ENCODE data around the gene HERC2. TPM values are rescaled to one million over a fixed set of nuclear protein-coding genes. Genes with fewer than 3 reads are reported as not detected.
"Not testable (repeated sequence)": the region's sequence is repeated elsewhere in the genome, so short reads cannot be mapped to it uniquely, and the experiment has no call there.

The HERC2 gene
- total RNA-seq, 4 donors from 2014 or later: 74.1 to 106 (median 88.7) TPM

DNA sequence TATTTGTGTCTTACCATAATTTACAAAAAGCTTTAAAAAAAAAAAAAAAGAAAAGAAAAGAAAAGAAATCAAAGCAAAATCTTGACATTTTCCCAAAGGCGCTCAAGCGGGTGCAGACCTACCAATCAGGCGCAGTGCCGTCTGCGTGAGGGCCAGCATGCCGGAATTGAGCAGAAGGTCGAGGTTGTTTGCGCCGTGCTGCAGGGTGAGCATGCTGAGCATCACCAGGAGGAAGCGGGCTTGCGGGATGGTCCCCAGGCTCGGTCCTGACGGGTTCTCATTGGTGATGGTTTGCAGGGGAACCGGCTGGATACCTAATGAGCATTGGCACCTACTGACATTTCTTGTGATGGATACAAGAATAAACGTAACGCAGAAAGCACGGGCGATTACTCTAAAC, 93.9 kb downstream of the HERC2 start:
- TF ChIP-seq EP300 (IDR thresholded peaks at IDR 0.05): no peak
- no peak for TF ChIP-seq POLR2A (IDR thresholded peaks at IDR 0.05)
- no peak for TF ChIP-seq CTCF (IDR thresholded peaks at IDR 0.05)
- Histone ChIP-seq H3K27me3 (no peaks in the 10 kb centered on the region), H3K27ac (no peak overlapping the region), H3K9me3 (no peaks in the 10 kb centered on the region), H3K4me1 (no peaks in the 10 kb centered on the region), H3K36me3 (peaks cover 0 to 60% (median 8%) of the 10 kb centered on the region in 3 donors), H3K4me3 (no peak overlapping the region)
- 95 to 98% methylated on average over 18 of the region's 18 CpGs for WGBS, 2 donors
- DNase-seq (ENCODE audit: low spot score in 2 of 2): no peak

GRCh38 chr15:28227303-28227702, 94.7 kb downstream of the HERC2 start:
- not testable (repeated sequence) for H3K4me3 ChIP-seq; DNase-seq (ENCODE audit: low spot score in 2 of 2); H3K9me3 ChIP-seq; H3K4me1 ChIP-seq; H3K27me3 ChIP-seq; H3K27ac ChIP-seq
- peak in 1 of 5 experiments; percentile 25 for TF ChIP-seq CTCF (IDR thresholded peaks at IDR 0.05)
- WGBS, 2 donors: 52 to 63% methylated on average over 1 of the region's 1 CpG
- H3K36me3 ChIP-seq: peaks cover 0 to 59% (median 8%) of the 10 kb centered on the region in 3 donors

DNA sequence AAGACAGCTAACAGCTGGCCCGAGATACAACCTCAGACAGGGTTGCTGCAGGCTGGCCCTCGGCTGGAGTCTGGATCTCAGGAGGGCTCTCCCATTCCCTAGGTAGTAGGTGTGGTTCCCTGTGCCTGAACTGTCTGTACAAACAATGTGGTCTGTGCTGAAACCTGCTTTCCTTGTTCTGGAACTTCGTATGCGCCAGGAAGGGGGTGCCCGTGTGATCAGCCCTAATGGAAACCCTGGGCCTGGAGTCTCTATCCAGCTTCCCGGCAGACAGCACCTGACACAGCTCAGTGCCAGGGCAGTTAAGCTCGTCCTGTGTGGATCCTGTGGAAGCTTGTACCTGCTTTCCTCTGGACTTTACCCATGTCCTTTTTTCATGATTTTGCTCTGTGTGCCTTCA, 99.4 kb downstream of the HERC2 start:
- 78 to 79% methylated on average over 7 of the region's 7 CpGs for WGBS, 2 donors
- H3K36me3 ChIP-seq: peaks cover 0 to 63% (median 5%) of the 10 kb centered on the region in 3 donors
- DNase-seq (ENCODE audit: low spot score in 2 of 2); H3K4me3 ChIP-seq; H3K4me1 ChIP-seq; H3K9me3 ChIP-seq; H3K27me3 ChIP-seq; H3K27ac ChIP-seq: not testable (repeated sequence)

DNA sequence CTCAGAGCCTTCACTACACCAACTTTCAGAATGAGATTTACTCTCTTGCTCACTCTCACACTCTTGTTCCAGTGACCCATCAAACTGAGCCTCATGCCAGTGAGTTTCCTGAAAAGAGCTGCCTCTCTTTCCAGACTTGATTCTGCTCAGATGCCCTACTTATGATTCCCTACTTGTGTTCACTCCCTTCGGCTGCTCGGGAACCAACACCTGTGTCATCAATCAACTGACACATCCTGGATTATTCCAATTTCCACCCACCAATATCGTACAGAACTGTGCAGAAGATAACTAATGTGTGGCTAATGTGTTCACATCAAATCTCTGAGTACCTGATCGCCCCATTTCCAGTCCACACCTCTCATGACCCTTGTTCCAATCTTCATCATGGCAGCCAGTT, 100.3 kb downstream of the HERC2 start:
- H3K27ac ChIP-seq; H3K4me3 ChIP-seq; H3K27me3 ChIP-seq; DNase-seq (ENCODE audit: low spot score in 2 of 2); H3K9me3 ChIP-seq; H3K4me1 ChIP-seq: not testable (repeated sequence)
- 94 to 100% methylated on average over 3 to 4 of the region's 4 CpGs for WGBS, 2 donors
- peaks cover 0 to 54% (median 5%) of the 10 kb centered on the region in 3 donors for H3K36me3 ChIP-seq

DNA sequence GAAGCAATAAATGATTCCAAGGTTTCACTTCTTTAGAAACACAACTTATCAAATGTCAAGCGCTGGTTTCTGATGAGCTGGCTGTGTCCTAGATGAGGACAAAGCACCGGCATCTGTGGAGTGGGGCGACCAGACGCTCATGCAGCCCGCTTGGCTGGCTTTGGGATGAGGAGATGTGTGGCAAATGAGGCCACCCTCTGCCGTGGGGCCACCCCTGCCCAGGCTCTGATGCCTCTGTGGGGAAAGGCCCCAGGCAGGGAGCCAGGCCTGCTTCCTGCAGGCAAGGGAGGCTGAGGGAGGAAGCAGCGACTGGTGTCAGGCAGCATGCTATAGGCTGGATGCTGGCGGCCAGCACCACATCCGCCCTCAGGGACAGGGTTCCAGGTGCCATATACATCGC, 102.9 kb downstream of the HERC2 start:
- TF ChIP-seq POLR2A (IDR thresholded peaks at IDR 0.05) (no peak), EP300 (IDR thresholded peaks at IDR 0.05) (no peak), CTCF (IDR thresholded peaks at IDR 0.05) (no peak)
- H3K4me1 ChIP-seq: no peaks in the 10 kb centered on the region
- no peaks in the 10 kb centered on the region for H3K27me3 ChIP-seq
- no peak overlapping the region for H3K4me3 ChIP-seq
- WGBS, 2 donors: 89 to 92% methylated on average over 9 to 10 of the region's 10 CpGs
- H3K9me3 ChIP-seq: no peaks in the 10 kb centered on the region
- DNase-seq (ENCODE audit: low spot score in 2 of 2): no peak
- no peak overlapping the region for H3K27ac ChIP-seq
- H3K36me3 ChIP-seq: peaks cover 5 to 49% (median 5%) of the 10 kb centered on the region in 3 donors

DNA sequence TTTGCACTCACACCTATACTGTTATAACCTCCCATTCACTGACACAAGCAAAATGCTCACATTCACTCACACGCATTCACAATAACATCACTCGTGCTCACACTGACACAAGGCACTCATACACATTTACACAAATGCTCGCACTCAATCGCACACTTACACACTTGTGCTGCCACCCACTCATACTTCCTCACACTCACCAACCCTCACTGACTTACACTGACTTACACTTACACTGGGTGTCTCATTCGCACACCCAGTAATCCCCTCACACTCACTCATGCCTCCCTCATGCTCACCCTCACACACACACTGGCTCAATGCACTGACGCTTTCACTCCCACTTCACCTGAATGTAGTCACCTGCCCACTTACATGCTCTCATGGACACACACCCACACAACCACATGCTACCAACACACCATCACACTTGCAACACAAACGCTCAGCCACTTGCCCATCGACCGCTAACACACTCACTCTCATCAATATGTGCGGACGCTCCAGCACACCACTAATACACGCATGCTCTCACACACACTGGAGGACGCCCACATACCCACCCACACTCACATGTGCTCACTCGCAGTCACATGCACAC, 104.9 kb downstream of the HERC2 start:
- not testable (repeated sequence) for H3K27me3 ChIP-seq; H3K9me3 ChIP-seq; H3K4me3 ChIP-seq; DNase-seq (ENCODE audit: low spot score in 2 of 2); H3K27ac ChIP-seq; H3K4me1 ChIP-seq
- H3K36me3 ChIP-seq: peaks cover 5 to 56% (median 6%) of the 10 kb centered on the region in 3 donors
- 94% methylated on average over 14 of the region's 14 CpGs for WGBS, 2 donors

GRCh38 chr15:28215521-28215920, 106.5 kb downstream of the HERC2 start:
- not testable (repeated sequence) for H3K4me1 ChIP-seq; H3K27me3 ChIP-seq; H3K27ac ChIP-seq; H3K4me3 ChIP-seq; H3K9me3 ChIP-seq; DNase-seq (ENCODE audit: low spot score in 2 of 2)
- 92 to 94% methylated on average over 14 of the region's 14 CpGs for WGBS, 2 donors
- peaks cover 5 to 65% (median 6%) of the 10 kb centered on the region in 3 donors for H3K36me3 ChIP-seq

- H3K27ac ChIP-seq; DNase-seq (ENCODE audit: low spot score in 2 of 2); H3K4me3 ChIP-seq; H3K4me1 ChIP-seq; H3K9me3 ChIP-seq; H3K27me3 ChIP-seq: not testable (repeated sequence)
- H3K36me3 ChIP-seq: peaks cover 0 to 64% (median 6%) of the 10 kb centered on the region in 3 donors
- WGBS, 2 donors: 95 to 96% methylated on average over 34 to 38 of the region's 39 CpGs
Measured at GRCh38 chr15:28214006-28214790, 107.8 kb downstream of the HERC2 start.

DNA sequence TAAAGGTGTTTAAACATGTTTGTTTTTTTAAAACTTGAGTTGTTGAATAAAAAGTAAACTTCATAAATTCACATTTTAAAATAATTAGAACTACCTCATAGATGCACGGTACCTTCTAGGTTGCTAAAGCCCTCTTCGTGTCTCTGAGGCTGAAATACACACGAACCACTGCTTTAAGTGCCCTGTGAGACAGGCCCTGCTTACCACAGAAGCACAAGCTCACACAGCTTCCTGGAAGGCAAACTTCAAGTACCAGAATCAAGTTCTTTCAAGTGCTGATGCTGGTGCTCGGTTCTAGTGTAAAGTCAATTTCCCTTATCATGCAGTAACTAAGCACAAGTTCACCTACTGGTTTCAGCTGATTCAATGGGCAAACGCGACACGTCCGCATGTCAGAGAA, 108.6 kb downstream of the HERC2 start:
- DNase-seq (ENCODE audit: low spot score in 2 of 2); H3K9me3 ChIP-seq; H3K4me3 ChIP-seq; H3K27ac ChIP-seq; H3K27me3 ChIP-seq; H3K4me1 ChIP-seq: not testable (repeated sequence)
- WGBS, 2 donors: 92 to 95% methylated on average over 5 of the region's 8 CpGs
- peaks cover 0 to 63% (median 6%) of the 10 kb centered on the region in 3 donors for H3K36me3 ChIP-seq

Measured in tibial nerve (tissue), 4 donors.